Parathyroid adenoma (tissue), 2 donors: ENCODE data around the gene SPEN.

Experiments used
- H2AFZ ChIP-seq: fragments of 300-600 bp; sonication (generic); one replicate; pipeline ENCODE4 v1.7.0; 2017; ENCODE audit warnings: antibody characterized with exemption, mild to moderate bottlenecking
- H3K27ac ChIP-seq: fragments of 300-600 bp; sonication (generic); one replicate; pipeline ENCODE4 v1.7.0; 2017
- H3K27me3 ChIP-seq: fragments of 300-600 bp; sonication (generic); one replicate; pipeline ENCODE4 v1.7.0; 2017; ENCODE audit warnings: low read length; ENCODE audit not compliant: control insufficient read depth, insufficient read depth
- H3K36me3 ChIP-seq: fragments of 300-600 bp; sonication (generic); one replicate; pipeline ENCODE4 v1.7.0; 2017; ENCODE audit warnings: low read length; ENCODE audit not compliant: control insufficient read depth, insufficient read depth
- H3K4me1 ChIP-seq: fragments of 300-600 bp; sonication (generic); one replicate; pipeline ENCODE4 v1.7.0; 2017; ENCODE audit warnings: control low read depth
- H3K4me2 ChIP-seq: fragments of 300-600 bp; sonication (generic); one replicate; pipeline ENCODE4 v1.7.0; 2017; ENCODE audit warnings: low read length
- H3K4me3 ChIP-seq: fragments of 300-600 bp; sonication (generic); one replicate; pipeline ENCODE4 v1.7.0; 2017; ENCODE audit warnings: low read depth, low read length
- H3K79me2 ChIP-seq: fragments of 300-600 bp; sonication (generic); one replicate; pipeline ENCODE4 v1.7.0; 2017; ENCODE audit warnings: control low read depth
- H3K9ac ChIP-seq: fragments of 300-600 bp; sonication (generic); one replicate; pipeline ENCODE4 v1.7.0; 2017; ENCODE audit warnings: mild to moderate bottlenecking
- H3K9me3 ChIP-seq: fragments of 300-600 bp; sonication (generic); one replicate; pipeline ENCODE4 v1.7.0; 2017; ENCODE audit warnings: low read length; ENCODE audit not compliant: control insufficient read depth
- TF ChIP-seq, protein P1 (sequence below): fragments of 300-600 bp; sonication (generic); IDR thresholded peaks from one replicate; pipeline ENCODE4 v1.7.0; 2017; ENCODE audit warnings: antibody characterized with exemption, mild to moderate bottlenecking
- donor health status: primary hyperparathyroidism.

Gene SPEN

DNA sequence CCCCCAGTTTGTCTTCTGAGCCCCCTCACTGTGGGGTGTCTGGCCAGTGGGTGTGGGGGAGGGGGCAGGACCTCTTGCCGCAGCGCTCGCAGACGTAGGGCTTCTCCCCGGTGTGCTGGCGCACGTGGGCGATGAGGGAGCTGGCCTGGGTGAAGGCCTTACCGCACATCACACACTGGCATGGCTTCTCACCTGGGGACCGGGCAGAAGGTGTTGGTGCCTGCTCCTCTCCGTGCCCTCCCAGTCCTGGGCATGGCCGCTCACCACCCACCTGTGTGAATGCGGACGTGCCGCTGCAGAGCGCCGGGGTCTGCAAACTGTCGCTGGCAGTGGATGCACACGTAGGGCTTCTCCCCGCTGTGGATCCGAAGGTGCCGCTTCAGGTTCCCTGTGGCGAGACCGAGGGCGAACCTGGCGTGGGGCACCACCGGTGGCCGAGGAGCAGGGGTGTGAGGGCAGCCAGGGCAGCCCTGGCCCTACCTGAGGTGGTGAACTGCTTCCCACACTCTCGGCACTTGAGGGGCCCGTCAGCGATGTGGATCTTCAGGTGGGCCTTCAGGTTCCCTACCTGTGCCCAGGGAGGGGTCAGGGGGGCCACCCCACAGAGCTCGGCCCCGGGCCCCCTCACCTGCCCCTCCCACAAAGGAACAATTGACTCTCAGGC is 96.0 kb downstream of the SPEN start:
- H3K9me3 ChIP-seq = no peaks in the 10 kb centered on the region
- peaks cover 3% of the 10 kb centered on the region for H3K79me2 ChIP-seq
- H3K4me1 ChIP-seq = peaks cover 6% of the 10 kb centered on the region
- TF ChIP-seq, protein P1, sequence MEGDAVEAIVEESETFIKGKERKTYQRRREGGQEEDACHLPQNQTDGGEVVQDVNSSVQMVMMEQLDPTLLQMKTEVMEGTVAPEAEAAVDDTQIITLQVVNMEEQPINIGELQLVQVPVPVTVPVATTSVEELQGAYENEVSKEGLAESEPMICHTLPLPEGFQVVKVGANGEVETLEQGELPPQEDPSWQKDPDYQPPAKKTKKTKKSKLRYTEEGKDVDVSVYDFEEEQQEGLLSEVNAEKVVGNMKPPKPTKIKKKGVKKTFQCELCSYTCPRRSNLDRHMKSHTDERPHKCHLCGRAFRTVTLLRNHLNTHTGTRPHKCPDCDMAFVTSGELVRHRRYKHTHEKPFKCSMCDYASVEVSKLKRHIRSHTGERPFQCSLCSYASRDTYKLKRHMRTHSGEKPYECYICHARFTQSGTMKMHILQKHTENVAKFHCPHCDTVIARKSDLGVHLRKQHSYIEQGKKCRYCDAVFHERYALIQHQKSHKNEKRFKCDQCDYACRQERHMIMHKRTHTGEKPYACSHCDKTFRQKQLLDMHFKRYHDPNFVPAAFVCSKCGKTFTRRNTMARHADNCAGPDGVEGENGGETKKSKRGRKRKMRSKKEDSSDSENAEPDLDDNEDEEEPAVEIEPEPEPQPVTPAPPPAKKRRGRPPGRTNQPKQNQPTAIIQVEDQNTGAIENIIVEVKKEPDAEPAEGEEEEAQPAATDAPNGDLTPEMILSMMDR = no peak
- no peak overlapping the region for H3K27ac ChIP-seq
- H3K9ac ChIP-seq = no peak overlapping the region
- no peak overlapping the region for H3K4me2 ChIP-seq
- H3K36me3 ChIP-seq = no peaks in the 10 kb centered on the region
- no peak overlapping the region for H3K4me3 ChIP-seq
- H2AFZ ChIP-seq = no peak overlapping the region
- H3K27me3 ChIP-seq = no peaks in the 10 kb centered on the region

DNA sequence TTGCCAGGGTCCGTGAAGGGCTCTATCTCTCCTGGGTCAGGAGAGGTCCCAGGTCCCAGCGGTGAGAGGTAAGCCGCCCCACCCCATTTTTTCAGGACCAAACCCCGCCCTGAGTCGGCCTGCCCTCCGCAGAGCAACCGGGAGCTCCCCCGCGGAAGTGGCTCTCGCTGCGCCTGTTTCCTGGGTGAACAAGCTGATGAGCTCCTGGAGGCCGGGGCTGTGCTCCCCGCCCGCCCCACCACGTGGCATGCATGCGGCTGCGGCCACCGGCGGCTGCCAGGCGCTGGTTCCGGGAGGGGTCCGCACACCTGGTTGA is 96.4 kb downstream of the SPEN start:
- no peak overlapping the region for H3K27ac ChIP-seq
- no peak overlapping the region for H2AFZ ChIP-seq
- no peaks in the 10 kb centered on the region for H3K36me3 ChIP-seq
- peaks cover 3% of the 10 kb centered on the region for H3K79me2 ChIP-seq
- H3K27me3 ChIP-seq = no peaks in the 10 kb centered on the region
- H3K4me1 ChIP-seq = peaks cover 6% of the 10 kb centered on the region
- TF ChIP-seq, protein P1 = no peak
- H3K4me2 ChIP-seq = no peak overlapping the region
- no peak overlapping the region for H3K4me3 ChIP-seq
- H3K9me3 ChIP-seq = no peaks in the 10 kb centered on the region
- H3K9ac ChIP-seq = no peak overlapping the region

DNA sequence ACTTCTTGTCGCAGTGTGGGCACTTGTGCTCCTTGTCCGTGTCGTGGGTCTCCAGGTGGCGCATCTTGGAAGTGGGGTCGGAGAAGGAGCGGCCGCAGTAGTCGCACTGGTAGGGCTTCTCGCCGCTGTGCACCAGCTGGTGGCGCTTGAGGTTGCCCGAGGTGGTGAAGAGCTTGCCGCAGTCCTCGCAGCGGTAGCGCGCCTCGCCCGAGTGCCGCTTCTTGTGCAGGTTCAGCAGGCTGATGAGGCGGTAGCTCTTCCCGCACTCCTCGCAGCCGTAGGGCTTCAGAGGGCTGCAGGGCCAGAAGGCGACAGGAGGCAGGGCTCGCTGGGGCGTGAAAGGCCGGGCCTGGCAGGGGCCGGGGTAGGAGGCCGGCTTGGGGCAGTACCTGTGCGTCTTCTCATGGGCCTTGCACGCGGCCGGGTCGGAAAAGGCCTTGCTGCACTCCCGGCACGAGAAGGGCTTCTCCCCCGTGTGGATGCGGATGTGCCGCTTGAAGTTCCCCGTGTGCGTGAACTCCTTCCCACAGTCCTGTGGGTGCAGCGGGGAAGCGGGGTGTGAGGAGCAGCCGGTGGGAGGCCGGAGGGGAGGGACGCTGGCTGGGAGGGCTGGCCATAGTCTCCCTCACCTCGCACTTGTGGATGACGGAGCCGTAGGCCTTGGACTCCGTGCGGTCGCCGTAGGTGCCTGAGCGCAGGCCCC is 97.0 kb downstream of the SPEN start:
- no peak overlapping the region for H3K4me3 ChIP-seq
- no peaks in the 10 kb centered on the region for H3K36me3 ChIP-seq
- TF ChIP-seq, protein P1 = no peak
- no peaks in the 10 kb centered on the region for H3K9me3 ChIP-seq
- H2AFZ ChIP-seq = no peak overlapping the region
- H3K9ac ChIP-seq = no peak overlapping the region
- H3K4me2 ChIP-seq = no peak overlapping the region
- peaks cover 1% of the 10 kb centered on the region for H3K4me1 ChIP-seq
- H3K79me2 ChIP-seq = peaks cover 3% of the 10 kb centered on the region
- no peak overlapping the region for H3K27ac ChIP-seq
- no peaks in the 10 kb centered on the region for H3K27me3 ChIP-seq

DNA sequence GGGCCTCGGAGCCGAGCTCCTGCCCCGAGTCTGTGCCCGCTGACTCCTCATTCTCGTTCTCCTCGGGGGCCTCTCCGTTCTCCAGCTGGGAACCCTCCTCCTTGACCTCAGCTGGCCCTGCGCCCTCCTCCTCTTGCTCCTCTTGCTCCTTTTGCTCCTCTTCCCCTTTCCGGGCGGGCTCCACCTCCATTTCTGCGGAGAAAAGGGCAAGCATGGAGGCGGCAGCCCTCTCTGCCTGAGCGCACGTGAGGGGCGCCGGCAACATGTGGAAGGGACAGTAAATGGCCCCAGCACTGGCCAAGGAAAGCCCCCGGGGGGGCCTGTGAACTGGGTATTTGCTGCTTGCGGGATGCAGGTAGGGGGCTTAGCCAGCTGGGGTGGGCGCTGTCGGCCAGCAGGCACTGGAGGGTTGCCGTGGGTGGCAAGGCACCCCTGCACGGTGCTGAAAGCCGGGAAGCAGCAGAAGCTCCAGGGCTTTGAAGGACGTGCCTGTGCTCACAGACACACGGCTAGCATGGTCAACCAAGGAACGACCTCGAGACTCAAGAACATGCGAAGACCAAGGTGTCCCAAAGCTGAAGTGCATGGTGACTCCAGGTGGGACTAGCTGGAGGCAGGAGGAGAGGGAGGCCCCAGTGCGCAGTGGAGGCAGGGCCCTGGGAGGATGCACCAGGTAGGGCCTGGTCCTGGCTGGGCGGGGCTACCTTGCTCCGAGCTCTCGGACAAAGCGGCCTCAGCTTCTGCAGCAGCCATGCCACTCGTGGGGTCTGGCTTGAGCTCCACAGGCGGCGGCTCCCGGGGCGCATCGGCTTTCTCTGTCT is 97.7 kb downstream of the SPEN start:
- Histone ChIP-seq H3K4me2 (no peak overlapping the region), H3K4me1 (no peaks in the 10 kb centered on the region), H3K4me3 (no peak overlapping the region), H3K27ac (no peak overlapping the region), H3K27me3 (no peaks in the 10 kb centered on the region), H3K9ac (no peak overlapping the region), H3K79me2 (peaks cover 5% of the 10 kb centered on the region), H3K9me3 (no peaks in the 10 kb centered on the region), H3K36me3 (no peaks in the 10 kb centered on the region), H2AFZ (no peak overlapping the region)
- TF ChIP-seq, protein P1 = no peak
